Thyroid gland (tissue), 4 donors: ENCODE measurements around the gene ARL4A. TPM values are rescaled to one million over a fixed set of nuclear protein-coding genes. Genes with fewer than 3 reads are reported as not detected.

ENCODE experiments used
- DNase-seq, 2 donors: peaks; one replicate each; pipeline ENCODE4 v3.0.0-alpha.2; 2019
- H3K27ac ChIP-seq, 3 donors: fragments of 200-600 bp; sonication (generic); 1 replicate in 2 of 3; 2 replicates in 1 of 3; pipeline ENCODE4 v1.5.1; 2016 to 2019; ENCODE audit warnings: mild to moderate bottlenecking in 1 of 3, moderate library complexity in 1 of 3
- H3K27me3 ChIP-seq: fragments of 200-600 bp; sonication (generic); one replicate; pipeline ENCODE4 v1.5.1; 2019
- H3K36me3 ChIP-seq, 2 donors: fragments of 200-600 bp; sonication (generic); one replicate each; pipeline ENCODE4 v1.5.1; 2016 to 2019
- H3K4me1 ChIP-seq, 2 donors: fragments of 200-600 bp; sonication (generic); one replicate each; pipeline ENCODE4 v1.5.1; 2017 to 2019
- H3K4me3 ChIP-seq, 3 donors: fragments of 200-600 bp; sonication (generic); replicated peaks in 1 of 3; 1 replicate in 2 of 3; 2 replicates in 1 of 3; pipeline ENCODE4 v1.5.1; 2016; ENCODE audit warnings: mild to moderate bottlenecking in 1 of 3
- H3K9me3 ChIP-seq: fragments of 200-600 bp; sonication (generic); one replicate; pipeline ENCODE4 v1.5.1; 2017
- CTCF ChIP-seq, 6 experiments: fragments of 200-600 bp in 3 of 6; fragments of 450-650 bp in 3 of 6; sonication (generic) in 3 of 6; IDR thresholded peaks; one replicate each; pipeline ENCODE4 v1.5.1; 2016 to 2019; ENCODE audit warnings: antibody characterized with exemption in 6 of 6, mild to moderate bottlenecking in 2 of 6, inconsistent platforms in 1 of 6, moderate library complexity in 1 of 6
- POLR2A ChIP-seq, 2 donors: fragments of 450-650 bp; IDR thresholded peaks; one replicate each; pipeline ENCODE4 v1.6.1; 2017; ENCODE audit warnings: antibody characterized with exemption in 2 of 2, mild to moderate bottlenecking in 2 of 2, moderate library complexity in 1 of 2
- WGBS, 2 donors: methylation state at CpG; one replicate each; pipeline ENCODE4 v1.1.5; 2017; 5-methylcytosine and 5-hydroxymethylcytosine counted together
- intact Hi-C: fragments of 100-400 bp; cut with DNase I; formaldehyde crosslinking; loops from one replicate; pipeline ENCODE4 v1.15.1; 2023
- total RNA-seq, 4 donors: library from RNA; depleted of rRNA; stranded (reverse); fragments of >200 nt; gene quantifications; one replicate each; pipeline ENCODE4 v1.2.3, GENCODE V29; 2016

Gene ARL4A
- total RNA-seq, 4 donors from 2014 or later: 30.6 to 87.6 (median 43.4) TPM

GRCh38 chr7:12715372-12716133 lies 28.1 kb downstream of the ARL4A start:
- TF ChIP-seq CTCF (IDR thresholded peaks at IDR 0.05) (no peak), POLR2A (IDR thresholded peaks at IDR 0.05) (peak in 1 of 2 donors; percentile 61)
- Histone ChIP-seq H3K9me3 (no peaks in the 10 kb centered on the region), H3K4me1 (peaks cover 25 to 31% of the 10 kb centered on the region in 2 donors), H3K27me3 (no peaks in the 10 kb centered on the region), H3K27ac (peak overlapping the region; percentile 72 to 84 (median 74)), H3K4me3 (no peak overlapping the region), H3K36me3 (no peaks in the 10 kb centered on the region)
- peak; percentile 65 for DNase-seq
- WGBS, 2 donors: 10 to 14% methylated on average over 12 of the region's 12 CpGs
- intact Hi-C loops: no loop called here

DNA sequence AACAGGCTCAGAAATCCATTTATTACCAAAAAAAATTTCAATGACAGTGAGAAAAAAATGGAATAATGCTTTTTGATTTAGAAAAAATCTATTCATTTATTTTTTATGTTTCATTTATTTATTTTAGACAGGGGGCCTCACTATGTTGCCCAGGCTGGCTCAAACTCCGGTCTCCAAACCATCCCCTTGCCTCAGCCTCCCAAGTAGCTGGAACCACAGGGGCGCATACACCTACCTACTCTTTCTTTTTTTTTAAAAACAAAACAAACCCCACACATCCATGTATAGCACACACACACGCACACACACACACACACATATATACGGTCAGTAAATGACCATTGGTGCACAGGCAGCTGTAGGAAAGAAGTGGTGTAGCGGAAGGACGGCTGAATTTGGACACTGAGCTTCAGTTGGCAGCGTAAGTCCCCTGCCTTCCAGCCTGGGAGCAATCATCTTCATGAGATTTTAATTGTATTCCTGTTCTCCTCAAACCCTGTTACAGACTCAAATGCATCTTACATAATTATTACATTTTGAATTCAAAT lies 28.8 kb downstream of the ARL4A start:
- WGBS, 2 donors: 74 to 88% methylated on average over 7 of the region's 7 CpGs
- Histone ChIP-seq H3K4me3 (no peak overlapping the region), H3K9me3 (no peaks in the 10 kb centered on the region), H3K27me3 (no peaks in the 10 kb centered on the region), H3K4me1 (peaks cover 25 to 31% of the 10 kb centered on the region in 2 donors), H3K27ac (peak overlapping the region; percentile 72 to 84 (median 74)), H3K36me3 (no peaks in the 10 kb centered on the region)
- intact Hi-C loops: no loop called here
- TF ChIP-seq POLR2A (IDR thresholded peaks at IDR 0.05): no peak
- TF ChIP-seq CTCF (IDR thresholded peaks at IDR 0.05): no peak
- DNase-seq: no peak

GRCh38 chr7:12716722-12717121 lies 29.3 kb downstream of the ARL4A start:
- no peaks in the 10 kb centered on the region for H3K27me3 ChIP-seq
- TF ChIP-seq CTCF (IDR thresholded peaks at IDR 0.05): no peak
- TF ChIP-seq POLR2A (IDR thresholded peaks at IDR 0.05): no peak
- peaks cover 25 to 31% of the 10 kb centered on the region in 2 donors for H3K4me1 ChIP-seq
- peak overlapping the region; percentile 72 to 84 (median 74) for H3K27ac ChIP-seq
- DNase-seq: no peak
- WGBS, 2 donors: 78 to 81% methylated on average over 3 of the region's 3 CpGs
- intact Hi-C loops: no loop called here
- no peaks in the 10 kb centered on the region for H3K36me3 ChIP-seq
- no peaks in the 10 kb centered on the region for H3K9me3 ChIP-seq
- H3K4me3 ChIP-seq: no peak overlapping the region

DNA sequence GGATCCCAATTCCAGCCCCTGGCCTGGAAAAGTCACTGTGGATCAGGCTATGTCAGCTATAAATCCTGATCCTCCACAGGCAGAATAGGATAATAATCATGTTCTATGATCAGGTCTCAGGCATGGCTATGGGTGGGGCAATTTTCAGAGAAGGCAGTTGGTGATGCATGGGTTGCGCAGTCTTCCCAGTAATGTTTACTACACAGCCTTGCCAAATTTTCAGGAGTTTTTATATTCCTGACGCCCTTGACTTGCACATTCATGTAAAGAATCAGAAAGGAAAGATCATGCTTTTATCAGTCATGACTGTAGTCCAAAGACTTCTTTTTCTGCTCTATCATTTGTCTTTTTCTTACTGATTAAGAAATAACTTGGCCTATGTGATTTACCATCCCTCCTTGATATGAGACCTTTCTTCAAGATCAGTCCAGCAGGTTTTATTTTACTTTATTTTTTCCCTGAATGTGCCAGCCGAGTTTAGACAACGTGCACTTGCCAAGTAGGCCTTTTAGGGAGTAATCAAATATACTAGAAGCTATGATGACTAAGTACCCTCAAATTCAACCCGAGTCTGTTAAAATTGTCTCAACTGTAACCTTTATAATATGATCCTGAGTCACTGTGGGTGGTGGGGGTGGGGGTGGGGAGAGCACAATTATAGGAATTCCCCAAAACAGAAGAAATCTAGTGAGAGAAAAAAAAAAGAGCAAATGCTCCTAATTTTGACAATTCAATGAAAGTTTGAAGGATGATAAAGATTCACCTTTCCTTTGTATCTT lies 31.9 kb downstream of the ARL4A start:
- WGBS, 2 donors: 54 to 69% methylated on average over 5 of the region's 5 CpGs
- no peak for DNase-seq
- Histone ChIP-seq H3K4me1 (peaks cover 25 to 31% of the 10 kb centered on the region in 2 donors), H3K4me3 (no peak overlapping the region), H3K36me3 (no peaks in the 10 kb centered on the region), H3K9me3 (no peaks in the 10 kb centered on the region), H3K27ac (peak overlapping the region; percentile 56 to 75 (median 67)), H3K27me3 (no peaks in the 10 kb centered on the region)
- intact Hi-C loops: no loop called here
- TF ChIP-seq CTCF (IDR thresholded peaks at IDR 0.05) (no peak), POLR2A (IDR thresholded peaks at IDR 0.05) (no peak)
